ENCODE data around the gene SPINT1.

The SPINT1 gene

DNA sequence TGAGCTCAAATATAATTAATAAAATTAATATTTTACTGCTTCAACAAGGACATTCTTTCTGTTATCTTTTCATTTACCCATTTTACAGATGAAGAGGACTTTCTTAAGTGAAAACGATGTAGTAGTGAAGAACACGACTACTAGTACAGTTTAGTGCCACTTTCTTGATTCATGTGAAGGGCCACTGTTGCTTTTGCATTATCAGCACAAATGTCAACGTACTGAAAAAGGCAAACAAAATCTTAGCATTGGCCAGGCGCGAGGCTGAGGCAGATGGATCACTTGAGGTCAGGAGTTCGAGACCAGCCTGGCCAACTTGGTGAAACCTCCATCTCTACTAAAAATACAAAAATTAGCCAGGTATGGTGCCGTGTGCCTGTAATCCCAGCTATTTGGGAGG lies 24.8 kb upstream of the SPINT1 start:
- TF ChIP-seq REST (IDR thresholded peaks at IDR 0.05; ENCODE audit: insufficient read depth in 1 of 2, low read depth in 2 of 2, low read length in 2 of 2) (no peak), SIN3A (IDR thresholded peaks at IDR 0.05; ENCODE audit: borderline replicate concordance, insufficient read depth, low read length) (no peak), FOXP2 (optimal IDR thresholded peaks at IDR 0.05; ENCODE audit: borderline replicate concordance, extremely low read depth, extremely low read length, insufficient read depth) (no peak), TAF1 (IDR thresholded peaks at IDR 0.05; ENCODE audit: borderline replicate concordance, insufficient read depth, low read length) (no peak), POLR2AphosphoS5 (IDR thresholded peaks at IDR 0.05; ENCODE audit: low read depth, low read length) (no peak)

GRCh38 chr15:40821195-40821594 lies 22.7 kb upstream of the SPINT1 start:
- no peak for TF ChIP-seq FOXP2 (optimal IDR thresholded peaks at IDR 0.05; ENCODE audit: borderline replicate concordance, extremely low read depth, extremely low read length, insufficient read depth)
- no peak for TF ChIP-seq TAF1 (IDR thresholded peaks at IDR 0.05; ENCODE audit: borderline replicate concordance, insufficient read depth, low read length)

DNA sequence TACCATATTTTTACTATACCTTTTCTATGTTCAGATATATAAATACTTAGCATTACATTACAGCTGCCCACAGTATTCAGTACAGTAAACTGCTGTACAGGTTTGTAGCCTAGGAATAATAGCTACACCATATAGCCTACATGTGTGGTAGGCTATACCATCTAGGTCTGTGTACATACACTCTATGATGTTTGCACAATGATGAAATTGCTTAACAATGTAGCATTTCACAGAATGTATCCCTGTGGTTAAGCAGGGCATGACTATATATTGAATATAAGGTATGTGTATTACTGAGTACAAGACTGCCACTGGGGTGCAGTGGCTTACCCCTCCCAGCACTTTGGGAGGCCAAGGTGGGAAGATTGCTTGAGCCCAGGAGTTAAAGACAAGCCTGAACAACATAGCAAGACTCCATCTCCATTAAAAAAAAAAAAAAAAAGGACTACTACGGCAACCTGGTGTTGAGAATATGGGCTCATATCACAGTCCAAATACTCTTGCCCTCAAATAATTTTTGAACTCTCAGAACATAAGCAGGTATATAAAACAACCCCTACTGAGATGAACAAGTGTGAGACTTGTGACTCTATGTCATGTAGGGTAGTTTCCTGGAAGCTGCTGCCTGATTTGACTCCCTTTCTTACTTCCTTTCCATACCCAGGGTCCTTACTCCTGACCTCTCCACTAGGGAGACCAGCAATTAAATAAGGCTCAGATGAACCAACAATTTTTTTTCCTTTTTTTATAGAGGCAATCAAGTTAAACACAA lies 20.1 kb upstream of the SPINT1 start:
- no peak for TF ChIP-seq FOXP2 (optimal IDR thresholded peaks at IDR 0.05; ENCODE audit: borderline replicate concordance, extremely low read depth, extremely low read length, insufficient read depth)
- no peak for TF ChIP-seq TAF1 (IDR thresholded peaks at IDR 0.05; ENCODE audit: borderline replicate concordance, insufficient read depth, low read length)
- no peak for TF ChIP-seq POLR2AphosphoS5 (IDR thresholded peaks at IDR 0.05; ENCODE audit: low read depth, low read length)
- TF ChIP-seq REST (IDR thresholded peaks at IDR 0.05; ENCODE audit: insufficient read depth in 1 of 2, low read depth in 2 of 2, low read length in 2 of 2): no peak
- no peak for TF ChIP-seq SIN3A (IDR thresholded peaks at IDR 0.05; ENCODE audit: borderline replicate concordance, insufficient read depth, low read length)

DNA sequence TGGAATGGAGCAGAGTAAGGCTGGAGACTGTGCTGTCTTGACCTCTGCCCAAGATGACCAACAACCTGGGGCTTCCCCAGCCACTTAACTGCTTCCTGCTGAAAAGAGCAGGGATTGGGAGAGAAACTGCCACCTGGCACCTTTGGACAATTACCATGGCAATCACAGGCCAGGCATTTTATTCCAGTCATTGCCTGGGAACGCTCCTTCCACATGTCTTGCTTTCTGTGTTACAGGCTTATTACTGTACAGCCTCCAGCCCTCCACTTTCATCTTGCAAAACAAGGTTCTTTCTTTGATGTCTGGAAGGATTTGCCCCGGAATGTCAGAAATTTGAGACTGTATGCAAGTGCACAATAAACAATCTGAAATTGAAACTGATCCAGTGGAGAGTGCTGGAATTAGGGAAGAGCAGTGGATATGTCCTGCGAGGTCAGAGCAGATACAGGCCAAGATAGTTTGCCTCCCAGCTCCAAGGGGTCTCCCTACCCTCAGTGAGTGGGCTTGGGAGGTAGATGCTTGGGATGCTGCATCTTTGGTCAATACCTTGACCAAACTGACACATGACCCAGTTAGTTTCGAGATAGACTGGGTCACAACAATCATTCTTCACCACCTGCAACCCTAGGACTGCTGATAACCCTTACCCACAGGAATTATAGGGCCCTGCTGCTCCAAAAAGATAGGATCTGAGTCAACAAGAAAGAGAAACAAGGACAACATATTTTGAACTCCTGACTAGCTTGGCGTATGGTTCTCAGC lies 18.0 kb upstream of the SPINT1 start:
- no peak for TF ChIP-seq POLR2AphosphoS5 (IDR thresholded peaks at IDR 0.05; ENCODE audit: low read depth, low read length)

DNA sequence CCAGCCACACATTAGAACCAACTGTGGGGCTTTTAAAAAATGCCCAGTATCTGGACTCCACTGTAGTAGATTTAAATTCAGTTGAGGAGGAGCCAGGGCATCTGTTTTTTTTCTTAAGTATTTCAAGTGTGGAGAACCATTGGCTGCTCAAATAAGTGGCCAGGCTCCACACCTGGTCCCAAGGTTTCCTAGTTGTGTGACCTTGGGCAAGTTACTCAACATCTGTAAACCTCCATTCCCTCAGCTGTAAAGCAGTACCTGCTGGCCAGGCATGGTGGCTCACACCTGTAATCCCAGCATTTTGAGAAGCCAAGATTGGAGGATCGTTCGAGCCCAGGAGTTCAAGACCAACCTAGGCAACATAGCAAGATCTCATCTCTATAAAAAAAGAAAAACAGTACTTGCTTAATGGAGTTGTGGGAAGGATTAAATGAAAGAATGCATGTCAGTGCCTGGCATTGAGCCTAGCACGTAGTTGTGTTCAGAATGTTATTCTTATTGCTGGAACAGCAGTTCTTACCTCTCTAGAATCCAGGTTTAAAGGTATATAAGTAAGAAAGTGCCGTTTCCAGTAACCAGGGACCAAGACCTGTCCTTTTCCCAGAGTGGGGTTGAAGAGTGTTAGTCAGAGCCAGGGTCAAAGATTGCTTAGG lies 17.3 kb upstream of the SPINT1 start:
- TF ChIP-seq FOXP2 (optimal IDR thresholded peaks at IDR 0.05; ENCODE audit: borderline replicate concordance, extremely low read depth, extremely low read length, insufficient read depth): no peak
- no peak for TF ChIP-seq REST (IDR thresholded peaks at IDR 0.05; ENCODE audit: insufficient read depth in 1 of 2, low read depth in 2 of 2, low read length in 2 of 2)
- no peak for TF ChIP-seq POLR2AphosphoS5 (IDR thresholded peaks at IDR 0.05; ENCODE audit: low read depth, low read length)
- no peak for TF ChIP-seq SIN3A (IDR thresholded peaks at IDR 0.05; ENCODE audit: borderline replicate concordance, insufficient read depth, low read length)
- no peak for TF ChIP-seq TAF1 (IDR thresholded peaks at IDR 0.05; ENCODE audit: borderline replicate concordance, insufficient read depth, low read length)

All from PFSK-1 (cell line).